HTERT RPE-1 (cell line): ENCODE data around the gene SRPK2.

Experiments used
- in situ Hi-C: fragments of 300-500 bp; cut with MboI; formaldehyde crosslinking; loops from 4 replicates; pipeline ENCODE4 v1.14.3; 2020; ENCODE audit warnings: low sequenced_read_pairs

The SRPK2 gene

DNA sequence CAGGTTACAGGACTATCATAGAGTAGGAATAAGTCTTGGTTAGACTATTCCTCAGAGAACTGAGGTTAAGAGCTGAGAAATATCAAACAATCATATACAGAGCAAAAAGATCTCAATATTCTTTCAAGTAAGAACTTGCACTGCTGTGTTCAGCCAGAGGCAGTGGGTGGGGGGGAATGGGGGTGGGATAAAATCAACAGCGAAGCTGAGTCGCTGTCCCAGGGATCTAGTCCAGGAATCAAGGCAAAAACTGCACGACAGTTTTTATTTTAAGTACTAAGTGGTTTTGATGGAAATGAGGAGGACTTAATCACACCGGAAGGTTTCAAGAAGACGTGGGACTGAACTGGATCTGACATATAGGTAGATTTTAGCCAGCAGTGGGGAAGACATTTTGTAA is 159.1 kb downstream of the SRPK2 start:
- in situ Hi-C loops, result no loop called here

DNA sequence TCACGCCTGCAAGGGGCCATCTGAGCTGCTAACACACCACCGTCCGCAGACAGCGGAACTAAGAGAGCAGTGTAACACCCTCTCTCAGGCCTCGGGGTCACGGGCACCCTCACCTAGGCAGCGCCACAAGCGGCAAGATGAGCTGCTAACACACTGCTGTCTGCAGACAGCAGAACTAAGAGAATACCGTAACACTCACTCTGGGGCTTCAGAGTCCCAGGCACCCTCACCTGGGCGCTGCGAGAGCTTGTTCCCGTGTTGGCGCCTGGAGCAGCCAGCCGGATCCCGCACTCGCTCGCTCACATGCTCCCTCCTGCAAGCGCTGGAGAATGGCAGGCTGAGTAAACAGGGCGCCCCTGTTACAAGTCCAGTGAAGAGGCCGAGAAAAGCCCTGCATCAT is 160.2 kb downstream of the SRPK2 start:
- in situ Hi-C loops, result no loop called here

GRCh38 chr7:105227391-105227790 is 161.3 kb downstream of the SRPK2 start:
- in situ Hi-C loops, result no loop called here

GRCh38 chr7:105224884-105225651 is 163.7 kb downstream of the SRPK2 start:
- in situ Hi-C loops, result no loop called here

GRCh38 chr7:105222953-105223352 is 165.8 kb downstream of the SRPK2 start:
- in situ Hi-C loops, result no loop called here

DNA sequence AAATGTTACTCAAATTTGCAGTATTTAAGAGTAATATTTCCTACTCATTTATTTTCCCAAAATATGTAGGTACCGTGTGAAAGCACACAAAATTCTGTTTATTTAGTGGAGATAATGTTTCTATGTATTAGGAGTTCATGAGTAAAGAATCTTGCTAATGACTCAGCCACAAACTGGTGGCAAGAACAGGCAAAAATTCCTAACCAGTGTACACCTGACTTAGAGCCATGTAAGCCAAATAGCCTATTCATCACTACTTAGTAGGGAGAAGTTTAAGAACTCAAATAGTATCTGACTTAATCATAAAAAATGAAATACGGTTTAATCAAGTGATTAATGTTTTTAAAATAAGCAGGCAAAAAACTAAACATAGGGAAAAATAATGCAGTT is 169.0 kb downstream of the SRPK2 start:
- in situ Hi-C loops, result no loop called here

GRCh38 chr7:105218939-105219770 is 169.6 kb downstream of the SRPK2 start:
- in situ Hi-C loops, result no loop called here

- in situ Hi-C loops, result no loop called here
Observed at GRCh38 chr7:105218215-105218614, 170.5 kb downstream of the SRPK2 start.

DNA sequence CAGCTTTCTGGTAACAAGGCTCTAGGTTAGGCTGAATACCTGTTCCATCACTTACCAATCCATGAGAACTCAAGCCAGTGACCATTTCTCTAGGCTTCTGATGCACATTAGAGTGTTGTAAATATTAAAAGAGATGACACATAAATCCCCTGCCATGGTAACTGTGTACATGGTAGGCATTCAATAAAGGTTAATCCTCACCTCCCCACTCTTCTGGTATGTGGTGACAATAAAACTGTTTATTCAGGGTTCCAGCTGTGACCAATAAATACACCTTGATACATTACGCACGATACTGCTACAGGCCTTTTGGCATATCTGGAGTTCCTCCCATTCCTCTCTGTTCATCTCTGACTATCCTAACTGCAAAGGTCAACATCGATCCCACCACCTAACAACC is 171.9 kb downstream of the SRPK2 start:
- in situ Hi-C loops, result no loop called here

DNA sequence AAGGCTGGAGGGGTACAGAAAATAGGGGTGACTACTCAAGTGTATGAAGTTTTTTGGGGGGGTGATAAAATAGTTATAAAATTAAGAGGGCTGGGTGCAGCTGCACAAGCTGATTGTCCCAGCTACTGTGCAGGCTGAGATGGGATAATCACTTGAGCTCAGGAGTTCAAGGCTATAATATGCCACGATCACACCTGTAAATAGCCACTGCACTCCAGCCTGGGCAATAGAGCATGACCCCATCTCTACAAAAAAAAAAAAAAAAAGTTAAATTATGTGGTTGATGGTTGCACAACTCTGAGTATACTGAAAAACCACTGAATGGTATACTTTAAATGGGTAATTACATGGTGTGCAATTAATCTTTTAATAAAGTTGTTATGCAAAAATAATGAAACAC is 172.9 kb downstream of the SRPK2 start:
- in situ Hi-C loops, result no loop called here

DNA sequence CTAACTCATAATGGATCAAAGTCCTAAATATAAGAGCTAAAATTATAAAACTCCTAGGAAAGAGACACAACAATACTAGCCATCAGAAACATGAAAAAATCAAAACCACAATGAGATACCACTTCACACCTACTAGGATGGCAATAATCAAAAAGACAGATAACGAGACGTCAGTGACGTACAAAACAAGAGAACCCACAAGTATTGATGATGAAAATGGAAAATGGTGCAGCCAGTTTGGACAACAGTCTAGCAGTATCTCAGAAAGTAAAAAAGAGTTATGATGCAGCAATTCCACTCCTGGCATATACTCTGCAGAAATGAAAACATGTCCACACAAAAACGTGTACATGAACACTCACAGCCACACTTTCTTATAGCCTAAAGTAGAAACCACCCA is 173.5 kb downstream of the SRPK2 start:
- in situ Hi-C loops, result no loop called here

DNA sequence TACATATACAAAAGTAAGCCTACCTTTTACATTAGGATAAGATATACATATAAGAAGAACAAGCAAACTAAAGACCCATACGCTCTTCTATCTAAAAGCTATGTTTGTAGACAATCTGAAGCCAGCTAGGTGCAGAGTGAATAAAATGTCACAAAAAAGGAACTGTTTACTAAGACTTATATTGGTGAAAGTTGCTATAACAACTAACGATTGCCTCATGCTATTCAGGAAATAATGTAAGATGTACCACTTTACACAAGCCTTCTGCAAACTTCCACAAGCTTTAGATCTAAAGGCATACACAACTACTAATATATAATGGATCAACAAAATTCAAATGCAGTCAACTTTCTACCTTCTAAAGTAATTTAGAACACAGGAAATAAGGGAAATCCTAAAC is 175.1 kb downstream of the SRPK2 start:
- in situ Hi-C loops, result no loop called here

GRCh38 chr7:105212212-105212611 is 176.5 kb downstream of the SRPK2 start:
- in situ Hi-C loops, result no loop called here

GRCh38 chr7:105210721-105211205 is 178.0 kb downstream of the SRPK2 start:
- in situ Hi-C loops, result no loop called here

GRCh38 chr7:105209870-105210269 is 178.9 kb downstream of the SRPK2 start:
- in situ Hi-C loops, result no loop called here

DNA sequence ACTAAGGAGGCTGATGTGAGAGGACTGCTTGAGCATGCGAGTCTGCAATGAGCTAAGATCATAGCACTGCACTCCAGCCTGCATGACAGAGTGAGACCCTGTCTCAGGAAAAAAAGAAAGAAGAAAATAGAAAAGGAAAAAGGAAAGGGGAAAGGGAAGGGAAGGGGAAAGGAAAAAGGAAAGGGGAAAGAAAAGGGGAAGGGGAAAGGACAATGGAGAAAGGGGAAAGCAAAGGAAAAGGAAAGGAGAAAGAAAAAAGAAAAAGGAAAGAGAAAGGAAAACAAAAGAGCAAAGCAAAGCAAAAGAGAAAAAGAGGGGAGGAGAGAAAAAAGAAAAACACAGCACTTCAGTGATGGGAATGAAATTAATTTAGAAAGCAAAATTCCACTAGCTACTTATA is 179.3 kb downstream of the SRPK2 start:
- in situ Hi-C loops, result no loop called here

DNA sequence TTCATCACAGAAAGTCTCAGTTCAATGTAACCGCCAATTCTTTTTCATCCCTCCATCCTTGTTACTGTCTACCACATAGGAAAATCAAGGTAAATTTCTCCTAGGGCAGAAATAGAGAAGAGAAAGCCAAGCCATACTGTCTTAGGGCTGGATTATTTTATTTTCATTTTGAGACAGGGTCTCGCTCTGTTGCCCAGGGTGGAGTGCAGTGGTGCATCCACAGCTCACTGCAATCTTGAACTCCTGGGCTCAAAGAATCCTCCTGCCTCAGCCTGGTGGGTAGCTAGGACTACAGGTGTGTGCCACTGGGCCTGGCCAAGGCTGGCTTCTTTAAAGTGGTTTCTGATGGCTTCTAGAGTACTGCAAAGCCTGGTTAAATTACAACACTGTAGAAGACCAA is 181.7 kb downstream of the SRPK2 start:
- in situ Hi-C loops, result no loop called here

- in situ Hi-C loops, result no loop called here
Observed at GRCh38 chr7:105205592-105206237, 183.0 kb downstream of the SRPK2 start.

DNA sequence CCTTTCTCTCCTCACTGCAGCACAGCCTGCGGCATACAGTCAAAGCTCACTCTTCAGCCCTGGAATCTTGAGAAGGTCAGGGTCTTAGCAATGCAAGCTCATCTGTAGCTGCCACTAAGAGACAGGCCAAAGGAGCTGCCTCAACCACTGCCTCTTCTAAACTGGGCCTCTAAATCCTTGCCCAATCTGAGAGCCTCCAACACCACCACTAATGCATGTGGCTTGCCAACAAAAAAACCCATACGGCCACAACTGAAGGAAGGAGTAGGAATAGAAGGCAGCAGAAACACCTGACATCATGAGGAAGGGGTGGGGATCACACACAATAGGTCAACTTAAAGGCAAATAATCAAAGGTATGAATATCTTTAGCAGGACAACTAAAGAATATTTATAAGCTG is 183.8 kb downstream of the SRPK2 start:
- in situ Hi-C loops, result no loop called here

DNA sequence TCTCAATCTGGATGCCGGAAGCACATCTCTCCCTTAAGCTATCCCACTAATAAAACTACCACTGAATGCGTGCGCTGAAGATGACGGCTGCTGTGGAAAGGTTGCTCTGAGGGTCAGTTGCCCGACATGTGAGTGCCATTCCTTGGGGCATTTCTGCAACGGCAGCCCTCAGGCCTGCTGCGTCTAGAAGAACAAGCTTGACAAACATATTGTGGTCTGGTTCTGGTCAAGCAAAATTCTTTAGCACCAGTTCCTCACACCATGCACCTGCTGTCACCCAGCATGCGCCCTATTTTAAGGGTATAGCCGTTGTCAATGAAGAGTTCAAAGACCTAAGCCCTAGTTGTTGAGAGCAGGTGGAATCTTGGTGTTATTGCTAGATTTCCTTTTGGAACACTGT is 184.2 kb downstream of the SRPK2 start:
- in situ Hi-C loops, result no loop called here

DNA sequence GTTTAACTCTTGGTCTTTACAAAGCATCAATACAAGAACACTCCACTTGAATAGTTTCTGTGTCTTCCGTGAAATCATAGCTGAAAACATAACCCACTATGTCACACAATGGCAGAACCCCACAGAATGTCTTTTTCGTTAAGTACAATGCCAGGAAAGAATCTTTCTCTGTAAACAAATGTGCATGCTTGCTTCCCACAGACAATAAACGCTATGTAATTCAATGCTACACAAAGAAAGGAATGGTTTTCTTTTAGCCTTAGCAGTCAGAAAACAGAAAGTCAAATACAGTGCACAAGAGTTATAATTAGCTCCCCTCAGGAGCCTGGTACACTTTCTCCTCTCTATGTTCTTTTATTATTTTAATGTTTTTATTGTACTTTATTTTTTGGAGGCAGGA is 186.1 kb downstream of the SRPK2 start:
- in situ Hi-C loops, result no loop called here

DNA sequence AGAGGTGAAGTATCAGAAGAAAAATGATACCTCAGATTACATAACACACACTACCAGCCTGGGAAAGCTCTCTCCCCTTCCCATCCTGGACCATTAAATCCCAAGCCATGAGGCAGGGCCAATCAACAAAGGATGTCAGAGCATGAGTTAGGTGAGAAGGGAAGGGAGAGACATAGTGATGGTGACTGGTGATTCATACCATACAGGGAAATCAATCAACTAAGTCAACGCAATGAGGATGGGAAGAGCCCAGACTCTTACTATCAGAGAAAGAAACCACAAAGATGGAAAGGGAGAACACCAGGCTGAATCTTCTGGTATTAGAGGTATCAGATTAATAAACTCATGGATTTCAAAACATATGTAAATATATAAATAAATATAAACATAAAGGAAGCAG is 189.3 kb downstream of the SRPK2 start:
- in situ Hi-C loops, result no loop called here
